NCI-H1436 treated with DMSO at 0.1 percent for 48 hours (cell line): ENCODE data around the gene PARP8.
"Not testable (repeated sequence)": the region's sequence is repeated elsewhere in the genome, so short reads cannot be mapped to it uniquely, and the experiment has no call there.

Experiments
- DNase-seq: peaks from one replicate; lab custom pipeline; 2025; lab: John Stamatoyannopoulos, UW

The PARP8 gene

DNA sequence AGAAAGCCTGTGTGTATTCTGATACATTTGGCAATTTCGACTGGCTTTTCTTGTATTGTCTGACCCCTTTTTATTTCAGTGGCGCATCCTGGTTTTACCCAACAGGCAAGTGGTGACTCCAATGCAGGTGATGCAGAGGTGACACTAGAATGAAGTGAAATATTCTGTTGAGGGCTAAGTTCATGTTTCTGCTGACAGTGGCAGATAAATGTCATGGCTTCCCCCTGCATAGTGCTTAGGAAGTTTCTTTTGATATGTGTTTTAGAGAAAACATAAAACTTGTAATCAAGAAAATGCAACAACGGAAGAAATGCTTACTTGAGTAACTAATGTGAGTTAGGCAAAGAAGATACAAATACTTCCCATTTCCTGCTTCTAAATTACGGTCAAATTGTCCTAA lies 13.1 kb downstream of the PARP8 start:
- not testable (repeated sequence) for DNase-seq

DNA sequence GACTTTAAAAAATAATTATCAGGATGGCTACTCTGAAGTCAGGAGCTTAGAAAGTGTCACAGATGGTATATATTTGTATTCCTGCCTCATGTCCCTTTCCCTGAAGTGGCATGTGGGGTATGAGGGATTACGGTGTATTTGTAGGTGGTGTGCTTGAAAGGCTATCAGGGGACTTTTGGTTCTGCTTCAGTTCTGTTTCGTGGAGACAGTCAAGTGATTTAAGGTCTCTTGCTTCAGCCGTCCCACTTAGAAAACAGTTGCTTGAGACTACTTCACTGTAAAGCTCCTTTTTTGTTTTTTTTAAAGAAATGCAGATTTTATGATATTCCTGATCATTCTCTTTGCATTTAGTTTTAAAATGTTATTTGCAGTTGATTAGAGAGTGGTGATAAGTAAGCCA lies 18.3 kb downstream of the PARP8 start:
- DNase-seq, result no peak

DNA sequence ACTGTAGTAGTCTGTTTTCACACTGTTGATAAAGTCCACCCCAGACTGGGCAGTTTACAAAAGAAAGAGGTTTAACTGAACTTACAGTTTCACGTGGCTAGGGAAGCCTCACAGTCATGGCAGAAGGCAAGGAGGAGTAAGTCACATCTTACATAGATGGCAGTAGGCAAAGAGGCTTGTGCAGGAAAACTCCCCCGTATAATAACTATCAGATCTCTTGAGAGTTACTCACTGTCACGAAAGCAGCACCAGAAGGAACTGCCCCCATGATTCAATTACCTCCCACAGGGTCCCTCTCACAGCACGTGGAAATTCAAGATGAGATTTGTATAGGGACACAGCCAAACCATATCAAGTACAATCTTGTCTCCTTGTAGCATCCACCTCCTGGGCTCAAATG lies 21.1 kb downstream of the PARP8 start:
- DNase-seq, result no peak

DNA sequence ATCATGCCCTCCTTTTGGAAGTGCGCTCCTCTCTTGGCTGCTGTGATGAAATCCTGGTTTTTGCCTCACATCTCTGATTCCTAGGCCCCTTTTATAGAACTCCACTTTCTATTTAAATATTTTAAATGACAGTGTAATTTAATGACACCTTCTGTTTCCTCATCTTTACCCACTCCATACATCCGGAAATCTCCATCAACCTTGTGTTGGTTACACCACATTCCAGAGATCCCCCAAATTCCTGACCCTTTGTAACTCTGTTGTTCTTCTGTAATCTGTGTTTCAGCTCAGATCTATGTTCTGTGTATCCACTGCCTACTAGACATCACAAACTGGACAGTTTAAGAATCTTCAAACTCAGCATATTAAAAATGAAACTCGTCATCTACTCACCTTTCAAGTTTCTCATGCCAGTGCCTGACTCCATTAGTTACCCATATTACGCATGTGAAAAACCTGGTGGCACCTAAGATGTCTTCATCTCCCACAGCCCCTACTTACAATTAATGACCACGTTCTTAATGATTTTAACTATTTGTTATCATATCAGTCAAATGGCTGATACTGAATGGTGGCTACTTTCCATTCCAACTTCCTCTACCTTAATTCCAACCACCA lies 25.1 kb downstream of the PARP8 start:
- no peak for DNase-seq

DNA sequence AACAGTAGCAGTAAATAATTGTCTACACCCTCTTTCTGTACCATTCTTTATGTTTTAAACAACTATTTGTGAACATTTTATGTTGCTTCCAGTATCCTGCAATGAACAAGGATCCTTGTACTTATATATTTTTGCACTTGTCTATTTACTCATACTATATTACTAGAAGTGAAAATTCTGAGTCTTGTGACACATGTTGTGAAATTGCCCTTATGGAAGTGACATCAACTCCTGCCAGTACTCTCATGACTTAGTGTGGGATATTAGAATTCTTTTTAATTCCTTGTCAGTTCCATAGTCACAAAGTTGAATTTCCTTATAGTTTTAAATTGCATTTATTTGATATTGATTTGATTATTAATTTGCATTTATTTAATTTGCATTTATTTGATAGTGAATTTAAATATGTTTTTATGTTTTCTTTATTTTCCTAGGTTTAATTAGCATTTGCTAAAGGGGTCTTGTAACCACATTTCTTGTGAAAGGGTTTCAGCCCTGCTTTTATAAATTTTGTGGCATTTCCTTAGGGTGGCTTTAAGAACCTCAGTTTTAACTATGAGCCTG lies 27.7 kb downstream of the PARP8 start:
- DNase-seq, result no peak

DNA sequence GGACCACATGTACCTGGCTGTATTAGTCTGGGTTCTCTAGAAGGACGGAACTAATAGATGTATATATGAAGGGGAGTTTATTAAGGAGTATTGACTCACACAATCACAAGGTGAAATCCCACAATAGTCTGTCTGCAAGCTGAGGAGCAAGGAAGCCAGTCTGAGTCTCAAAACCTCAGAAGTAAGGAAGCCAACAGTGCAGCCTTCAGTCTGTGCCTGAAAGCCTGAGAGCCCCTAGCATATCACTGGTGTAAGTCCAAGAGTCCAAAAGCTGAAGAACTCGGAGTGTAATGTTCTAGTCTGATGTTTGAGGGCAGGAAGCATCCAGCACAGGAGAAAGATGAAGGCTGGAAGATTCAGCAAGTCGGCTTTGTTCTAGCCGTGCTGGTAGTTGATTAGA lies 28.2 kb downstream of the PARP8 start:
- DNase-seq, result not testable (repeated sequence)

DNA sequence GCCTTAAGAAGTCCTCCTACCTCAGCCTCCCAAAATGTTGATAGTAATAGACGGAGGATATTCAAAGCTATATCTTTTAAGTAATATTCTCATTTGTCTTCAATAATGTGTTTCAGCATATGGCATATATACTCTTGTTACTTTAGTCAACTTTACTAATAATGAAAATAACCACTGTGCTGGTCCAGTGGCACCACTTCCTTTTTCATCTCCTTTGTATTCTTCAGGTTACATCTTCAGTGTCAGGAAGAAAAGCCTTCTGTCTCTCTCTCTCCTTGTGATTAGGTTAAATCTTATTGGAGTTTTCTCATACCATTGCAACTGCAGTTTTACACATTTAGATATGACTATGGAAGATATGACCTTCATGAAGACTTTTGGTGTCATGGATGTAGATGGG lies 31.3 kb downstream of the PARP8 start:
- no peak for DNase-seq

DNA sequence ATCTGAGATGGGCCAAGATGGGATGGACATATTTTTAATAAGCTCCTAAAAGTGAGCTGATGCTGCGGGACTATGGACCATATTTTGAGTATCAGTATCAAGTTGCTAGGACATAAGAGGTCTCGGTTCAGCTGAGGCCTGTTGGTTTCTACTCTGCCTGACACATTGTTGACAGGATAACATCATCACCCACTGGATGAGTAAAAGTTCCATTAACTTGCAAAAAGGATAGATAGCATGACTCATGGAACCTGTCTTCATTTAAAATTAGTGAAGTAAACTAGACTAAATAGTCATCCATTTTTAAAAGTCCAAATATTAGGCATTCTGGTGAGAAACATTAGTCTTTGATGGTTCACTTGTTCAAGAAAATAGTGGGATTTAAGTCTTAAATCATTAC lies 33.3 kb downstream of the PARP8 start:
- DNase-seq, result no peak

DNA sequence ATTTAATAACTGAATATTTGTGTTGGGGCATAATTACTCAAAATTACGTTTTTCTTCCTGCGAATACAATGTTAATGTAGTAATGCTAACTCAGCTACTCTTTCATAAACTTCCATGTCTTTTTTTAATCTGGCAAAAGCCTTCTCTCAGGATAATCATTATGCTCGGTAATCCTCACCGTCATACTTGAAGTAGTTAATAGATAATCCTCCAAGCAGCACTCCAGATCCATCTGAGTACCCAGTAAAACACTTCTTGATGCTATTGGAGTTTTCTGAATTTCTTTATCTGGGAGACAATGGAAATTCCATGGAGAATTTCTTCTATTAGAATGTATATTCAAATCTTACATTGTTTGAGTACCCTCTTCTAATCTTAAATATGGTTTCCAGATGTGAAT lies 34.3 kb downstream of the PARP8 start:
- no peak for DNase-seq

DNA sequence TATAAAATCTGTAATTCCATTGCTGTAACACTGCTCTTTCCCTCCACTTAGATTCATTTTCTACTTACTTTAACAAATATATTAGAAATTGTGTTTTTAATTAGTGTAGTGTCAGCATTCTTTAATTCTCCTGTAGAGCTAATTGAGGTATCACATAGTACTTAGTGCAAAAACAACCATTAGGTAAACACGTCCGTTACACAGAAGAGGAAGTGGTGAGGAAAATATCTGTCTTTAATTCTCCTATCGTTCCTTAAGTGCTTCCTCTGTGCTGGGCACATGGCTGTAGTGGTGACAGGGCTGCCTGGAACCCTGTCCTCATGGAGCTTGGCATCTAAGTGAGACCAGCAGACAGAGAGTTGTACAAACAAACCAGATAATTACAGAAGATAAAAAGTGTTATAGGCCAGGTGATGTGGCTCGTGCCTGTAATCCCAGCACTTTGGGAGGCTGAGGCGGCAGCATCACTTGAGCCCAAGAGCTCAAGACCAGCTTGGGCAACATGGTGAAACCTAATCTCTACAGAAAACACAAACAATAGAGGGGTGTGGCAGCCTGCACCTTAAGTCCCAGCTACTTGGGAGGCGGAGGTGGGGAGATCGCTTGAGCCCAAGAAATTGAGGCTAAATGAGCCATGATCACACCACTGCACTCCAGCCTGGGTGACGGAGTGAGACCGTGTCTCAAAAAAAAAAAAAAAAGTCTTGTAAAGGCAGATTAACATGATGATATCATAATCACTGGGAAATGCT lies 36.4 kb downstream of the PARP8 start:
- no peak for DNase-seq

DNA sequence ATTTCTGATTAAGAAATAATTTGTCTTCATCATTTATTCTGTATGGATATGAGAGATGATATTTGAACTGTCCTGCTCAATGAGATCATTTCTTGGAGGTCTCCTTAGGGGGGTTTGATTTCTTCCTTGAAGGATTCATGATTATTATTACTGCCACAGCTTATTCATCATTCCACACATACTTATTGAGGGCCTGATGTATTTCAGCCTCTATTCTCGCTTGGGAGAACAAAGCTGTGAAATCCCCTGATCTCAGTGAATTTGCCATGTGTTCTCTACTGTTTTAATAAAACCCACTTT lies 36.9 kb downstream of the PARP8 start:
- DNase-seq, result no peak

DNA sequence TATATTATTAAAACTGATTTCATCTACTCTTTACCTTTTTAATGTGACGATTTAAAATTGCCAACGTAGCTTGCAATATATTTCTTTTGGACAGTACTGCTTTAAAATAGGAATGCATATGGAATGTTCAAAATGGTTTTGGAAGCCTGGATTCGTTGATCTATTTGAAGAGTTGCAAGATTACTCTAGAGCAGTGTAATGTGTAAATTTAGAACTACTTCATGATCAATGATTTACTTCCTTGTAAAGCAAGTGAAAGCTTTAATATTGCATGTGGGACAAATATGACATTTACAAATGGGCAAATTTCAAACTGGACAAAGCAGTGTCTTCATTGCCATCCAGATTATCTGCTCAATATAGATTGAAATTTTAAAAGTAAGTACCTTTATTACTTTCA lies 38.3 kb downstream of the PARP8 start:
- DNase-seq, result no peak

DNA sequence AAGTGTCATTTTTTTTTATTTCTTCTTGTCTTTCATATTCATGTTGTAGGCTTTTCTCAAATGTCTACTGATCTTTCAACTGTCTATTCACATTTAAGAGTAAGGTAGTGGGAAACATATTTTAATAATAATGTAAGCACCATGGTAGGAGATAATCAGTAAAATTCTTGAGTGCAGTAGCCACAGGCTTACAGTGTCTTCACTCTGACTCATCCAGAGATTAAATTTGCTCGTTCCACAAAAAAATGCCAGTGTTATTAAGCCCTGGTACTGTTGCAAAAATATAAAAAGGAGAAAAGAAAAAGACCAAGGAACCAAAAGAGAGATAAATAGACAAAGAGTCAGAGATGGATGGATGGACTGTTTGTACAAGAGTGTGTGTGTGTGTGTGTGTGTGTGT lies 43.0 kb downstream of the PARP8 start:
- no peak for DNase-seq

DNA sequence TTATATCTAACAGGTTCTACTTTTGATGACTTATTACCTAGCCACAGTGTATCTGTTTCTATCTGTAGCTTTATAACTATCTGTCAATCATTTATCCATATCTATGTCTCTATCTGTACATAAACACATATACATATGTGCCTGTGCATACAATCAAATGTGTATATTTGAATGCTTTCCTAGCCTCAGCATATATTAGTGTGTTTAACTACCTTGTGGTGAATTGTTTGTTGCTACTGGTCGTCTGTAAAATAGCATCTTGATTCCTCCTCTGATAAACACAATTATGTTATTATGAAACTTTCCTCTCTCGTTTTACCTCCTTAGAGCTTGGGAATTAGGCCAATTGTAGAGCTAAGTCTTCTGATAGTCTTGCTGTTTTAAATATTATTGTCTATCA lies 44.4 kb downstream of the PARP8 start:
- no peak for DNase-seq

DNA sequence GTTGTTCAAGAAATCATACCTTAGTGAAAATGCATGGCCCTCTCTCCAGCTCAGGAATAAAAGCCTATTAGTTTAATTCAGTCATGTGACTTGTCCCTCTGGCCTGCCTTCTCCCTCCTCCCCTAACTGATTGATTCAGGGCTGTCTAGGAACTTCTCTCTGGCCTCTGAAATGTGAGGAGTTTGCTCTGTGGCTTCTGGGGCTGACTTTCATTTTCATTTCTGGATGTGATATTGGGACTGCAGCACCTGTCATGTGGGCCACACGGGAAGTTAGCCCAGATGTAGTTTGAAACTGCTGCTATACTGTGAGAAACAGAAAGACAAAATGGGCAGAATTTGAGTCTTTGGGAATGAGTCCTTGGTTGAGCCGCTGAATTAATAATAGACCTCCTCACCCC lies 44.8 kb downstream of the PARP8 start:
- DNase-seq, result no peak

DNA sequence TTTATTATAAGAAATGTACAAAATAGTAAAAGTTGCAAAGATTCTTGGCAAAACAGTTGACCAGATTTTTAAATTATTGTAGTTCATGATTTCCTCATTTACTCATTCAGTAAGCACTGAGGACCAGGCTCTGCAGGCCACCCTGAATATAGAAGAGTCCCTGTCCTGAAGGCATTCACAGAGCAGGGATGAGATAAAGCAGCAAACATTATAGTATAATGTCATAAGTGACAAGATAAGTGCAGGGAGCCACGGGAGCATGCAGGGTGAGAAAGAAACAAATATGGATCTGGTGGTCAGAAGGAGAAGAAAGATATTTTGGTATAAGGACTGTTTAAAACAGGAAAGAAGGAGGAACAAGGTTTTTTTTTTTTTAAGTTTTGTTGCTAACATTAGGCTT lies 46.0 kb downstream of the PARP8 start:
- no peak for DNase-seq

DNA sequence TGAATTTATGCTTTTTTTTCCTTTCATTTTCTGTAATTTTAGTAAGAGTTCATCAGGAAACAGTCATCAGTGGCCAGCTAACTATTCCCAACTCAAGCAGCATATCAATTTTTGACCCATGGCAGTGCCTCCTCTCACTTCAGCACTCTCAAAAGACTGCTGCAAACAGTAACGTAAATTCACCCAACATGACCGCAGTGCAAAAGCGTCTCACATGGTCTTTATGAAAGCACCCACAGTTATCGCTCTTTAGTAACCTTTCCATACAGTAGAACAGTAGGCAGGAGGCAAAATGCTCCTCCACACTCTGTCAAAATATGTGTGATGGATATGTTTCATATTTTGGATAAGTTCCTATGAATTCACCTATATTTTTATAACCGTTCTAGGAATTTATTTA lies 48.6 kb downstream of the PARP8 start:
- no peak for DNase-seq

DNA sequence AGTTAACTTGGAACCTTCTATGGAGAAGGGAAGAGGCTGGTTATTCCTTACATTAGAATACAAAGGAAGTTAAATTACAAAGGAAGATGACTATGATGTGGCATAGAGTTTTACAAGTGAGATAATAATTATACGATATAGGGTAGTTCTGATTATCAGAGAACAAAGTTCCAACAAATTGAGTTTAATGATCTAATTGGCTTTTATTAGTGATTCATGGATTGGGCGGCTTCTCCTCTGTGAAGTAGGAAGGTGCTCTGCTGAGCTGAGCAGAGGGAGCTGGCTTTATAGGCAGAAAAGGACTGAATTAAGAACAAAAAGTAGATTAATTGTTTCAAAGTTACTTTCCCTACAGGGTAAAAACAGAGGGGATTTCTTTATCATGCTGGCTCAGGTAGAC lies 49.7 kb downstream of the PARP8 start:
- no peak for DNase-seq

DNA sequence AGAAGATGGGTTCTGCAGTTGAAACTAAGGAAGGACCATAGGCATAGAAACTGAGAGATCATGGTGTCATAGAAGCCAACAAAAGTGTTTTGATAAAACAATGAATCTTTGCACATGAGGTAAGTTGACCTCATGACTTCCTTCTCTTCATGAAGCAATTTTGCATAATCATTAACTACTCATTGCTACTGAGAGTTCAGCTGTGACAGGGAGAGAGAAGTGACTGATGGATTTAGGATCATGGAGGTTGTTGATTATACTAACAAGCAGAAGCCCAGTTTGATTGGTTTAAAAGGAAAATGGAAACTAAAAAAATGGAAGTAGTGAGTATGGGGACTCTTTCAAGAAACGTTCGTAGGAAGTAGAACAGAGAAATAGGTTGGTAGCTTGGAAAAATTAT lies 51.2 kb downstream of the PARP8 start:
- no peak for DNase-seq

DNA sequence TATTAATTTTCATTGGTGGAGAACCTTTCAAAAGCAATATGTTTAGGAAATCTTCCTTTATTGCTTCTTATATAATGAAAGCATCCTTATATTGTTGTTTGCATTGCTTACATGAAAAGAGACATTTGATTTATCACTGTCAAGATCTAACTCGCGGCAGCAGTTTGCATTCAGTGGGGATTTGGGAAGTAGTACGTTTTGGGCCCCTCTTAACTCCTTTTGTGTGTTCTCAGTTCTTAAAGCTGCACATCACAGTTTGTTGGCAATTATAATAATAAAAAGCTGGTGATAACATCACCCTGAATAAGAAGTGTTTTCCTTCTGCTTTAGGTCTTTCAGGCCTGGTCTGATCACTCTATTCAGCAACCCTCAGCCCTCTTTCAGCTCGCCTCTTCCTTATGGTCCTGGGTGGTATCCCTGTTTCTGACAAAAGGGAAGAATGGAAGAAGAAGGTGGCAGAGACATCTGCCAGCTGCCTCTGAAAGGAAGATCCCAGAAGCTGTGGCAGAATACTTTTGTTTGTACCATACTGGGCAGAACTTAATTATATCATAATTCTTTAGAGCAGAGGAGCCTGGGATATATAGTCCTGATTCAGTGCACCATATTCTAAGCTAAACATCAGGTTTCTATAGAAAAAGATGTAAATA lies 53.7 kb downstream of the PARP8 start:
- DNase-seq, result no peak

DNA sequence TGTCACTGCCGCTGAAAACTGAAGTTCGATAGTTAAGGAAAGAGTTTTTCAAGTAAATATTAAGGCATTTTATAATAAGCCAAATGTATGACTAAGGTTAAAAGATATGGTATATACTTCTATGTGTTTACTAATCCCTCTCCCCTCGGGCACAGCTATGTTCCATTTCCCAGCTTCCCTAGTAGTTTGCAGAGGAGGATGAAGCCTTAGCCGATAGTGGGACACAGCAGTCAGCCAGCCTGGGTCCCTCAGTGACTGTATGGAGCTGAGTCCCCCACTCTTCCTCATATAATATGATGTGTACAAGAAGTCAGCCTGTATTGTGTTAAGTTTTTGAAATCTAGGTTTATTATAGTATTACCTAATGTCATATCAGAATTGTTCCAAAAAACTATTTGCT lies 55.8 kb downstream of the PARP8 start:
- DNase-seq, result no peak

DNA sequence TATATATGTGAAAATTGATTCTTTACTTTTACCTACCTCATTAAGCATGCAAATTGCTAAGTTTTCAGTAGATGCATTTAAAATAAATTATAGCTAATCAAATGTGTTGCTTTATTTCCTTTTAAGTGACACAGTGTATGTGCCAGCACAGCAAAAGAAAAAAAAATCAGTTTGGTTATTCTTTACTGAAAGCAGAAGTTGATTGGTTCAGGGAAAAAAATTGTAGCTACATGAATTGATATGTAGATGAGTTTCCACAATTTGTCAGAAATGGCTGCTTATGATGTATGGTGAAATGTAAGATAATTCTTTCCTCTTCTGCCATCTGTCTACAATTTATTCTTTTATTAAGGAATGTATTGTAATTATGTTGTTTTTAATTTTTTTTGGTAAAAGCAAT lies 57.8 kb downstream of the PARP8 start:
- DNase-seq, result no peak

DNA sequence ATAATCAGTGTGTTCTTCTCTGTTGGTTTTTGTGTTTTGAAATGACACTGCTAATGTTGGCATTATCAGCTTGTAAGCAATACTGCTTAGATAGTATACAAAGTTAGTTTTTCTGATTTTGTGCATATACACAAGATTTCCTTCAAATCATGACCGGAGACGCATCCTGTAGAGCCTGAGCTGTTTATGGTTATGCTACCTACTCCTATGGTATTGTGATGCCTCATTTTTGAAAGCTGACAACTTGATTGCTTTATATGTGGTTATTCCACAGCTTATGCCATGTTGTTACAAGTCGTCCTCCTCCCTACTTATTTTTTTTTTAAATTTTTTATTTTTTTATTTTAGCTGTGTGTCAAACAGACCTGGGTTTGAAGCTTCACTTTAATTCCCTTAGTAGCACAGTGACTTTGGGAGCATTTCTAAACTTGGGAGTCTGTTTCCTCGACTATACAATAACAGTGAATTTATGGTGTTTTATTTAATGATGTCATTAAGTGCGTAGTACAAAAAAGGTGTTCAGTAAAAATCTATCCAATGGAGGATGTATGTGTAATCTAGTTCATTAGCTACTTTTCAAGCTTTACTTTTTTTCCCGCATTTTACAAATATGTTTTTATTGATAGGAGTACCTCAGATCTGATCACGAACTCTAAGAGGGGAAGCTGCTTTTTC lies 59.5 kb downstream of the PARP8 start:
- DNase-seq, result no peak
